GM21390 (cell line): Measurements from ENCODE around the gene ARL17B.
A peak's percentile ranks its signal among the peaks of the same experiment; 100 is the strongest.
"Not testable (repeated sequence)": the region's sequence is repeated elsewhere in the genome, so short reads cannot be mapped to it uniquely, and the experiment has no call there.

Source experiments
- ATAC-seq: cut with Tn5 transposase; IDR thresholded peaks from one replicate; pipeline ENCODE4 v1.9.1; 2021; ENCODE audit not compliant: unreplicated experiment

The ARL17B gene

GRCh38 chr17:46290906-46291546 lies 70.5 kb downstream of the ARL17B start:
- ATAC-seq, result peak; percentile 95

- ATAC-seq, result not testable (repeated sequence)
These were observed 74.0 kb downstream of the ARL17B start for GRCh38 chr17:46287587-46287986.

GRCh38 chr17:46286764-46287221 lies 74.8 kb downstream of the ARL17B start:
- not testable (repeated sequence) for ATAC-seq

GRCh38 chr17:46285500-46285899 lies 76.1 kb downstream of the ARL17B start:
- not testable (repeated sequence) for ATAC-seq

GRCh38 chr17:46284467-46284866 lies 77.1 kb downstream of the ARL17B start:
- not testable (repeated sequence) for ATAC-seq

GRCh38 chr17:46282635-46283034 lies 78.9 kb downstream of the ARL17B start:
- not testable (repeated sequence) for ATAC-seq

GRCh38 chr17:46281336-46281735 lies 80.2 kb downstream of the ARL17B start:
- not testable (repeated sequence) for ATAC-seq

- not testable (repeated sequence) for ATAC-seq
These were observed 84.7 kb downstream of the ARL17B start for GRCh38 chr17:46276728-46277479.

- ATAC-seq, result no peak
These were observed 87.3 kb downstream of the ARL17B start for GRCh38 chr17:46274238-46274637.

- ATAC-seq, result no peak
These were observed 87.9 kb downstream of the ARL17B start for GRCh38 chr17:46273541-46274236.

- ATAC-seq, result no peak
These were observed 91.5 kb downstream of the ARL17B start for GRCh38 chr17:46270032-46270431.

GRCh38 chr17:46266656-46267544 lies 94.7 kb downstream of the ARL17B start:
- ATAC-seq, result peak; percentile 70

- not testable (repeated sequence) for ATAC-seq
These were observed 95.4 kb downstream of the ARL17B start for GRCh38 chr17:46266063-46266655.

GRCh38 chr17:46264456-46265198 lies 96.9 kb downstream of the ARL17B start:
- no peak for ATAC-seq

- no peak for ATAC-seq
These were observed 99.3 kb downstream of the ARL17B start for GRCh38 chr17:46262271-46262670.

GRCh38 chr17:46259845-46260661 lies 101.5 kb downstream of the ARL17B start:
- not testable (repeated sequence) for ATAC-seq

- not testable (repeated sequence) for ATAC-seq
These were observed 105.2 kb downstream of the ARL17B start for GRCh38 chr17:46256369-46256768.

GRCh38 chr17:46254215-46254614 lies 107.4 kb downstream of the ARL17B start:
- not testable (repeated sequence) for ATAC-seq

GRCh38 chr17:46253722-46254121 lies 107.8 kb downstream of the ARL17B start:
- ATAC-seq, result not testable (repeated sequence)
